ENCODE results near the gene CNTNAP2.

Gene CNTNAP2

DNA sequence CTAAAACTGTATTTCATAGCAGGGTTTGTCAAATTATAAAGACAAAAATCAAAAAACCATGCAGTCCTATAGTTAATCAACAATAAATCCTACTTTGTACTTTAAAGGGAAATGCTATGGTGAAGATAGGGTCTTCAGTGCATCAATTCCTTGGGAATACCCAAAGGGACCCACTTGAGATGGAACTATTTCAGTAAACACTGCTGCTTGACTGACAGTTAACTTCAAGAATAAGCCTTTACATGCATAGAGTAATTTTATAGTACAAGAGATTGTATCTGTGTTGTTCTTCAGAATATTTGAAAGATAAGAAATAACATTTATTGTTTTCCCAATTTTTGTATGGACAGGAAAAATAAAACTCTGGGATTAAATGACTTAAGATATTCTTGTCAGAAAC is 1179.6 kb downstream of the CNTNAP2 start:
- no peak for DNase-seq

DNA sequence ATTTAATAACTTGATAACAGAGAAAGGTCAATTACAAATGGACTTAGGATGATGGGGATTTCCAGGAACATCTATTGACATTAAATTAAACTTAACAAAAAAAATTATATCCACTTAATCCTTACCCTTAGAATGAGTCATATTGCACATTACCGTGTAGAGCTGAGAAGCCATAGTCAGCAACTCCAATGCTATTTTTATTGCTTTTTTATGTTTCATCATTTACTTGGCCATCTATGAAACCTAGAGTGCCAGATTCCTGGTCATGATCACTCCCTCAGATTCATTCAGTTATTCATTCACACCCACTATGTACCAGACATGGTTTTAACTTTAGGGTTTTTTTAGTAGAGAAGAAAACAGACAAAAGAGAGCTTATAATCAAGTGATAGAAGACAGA is 1180.4 kb downstream of the CNTNAP2 start:
- no peak for DNase-seq

- DNase-seq, result no peak
These were observed 1182.0 kb downstream of the CNTNAP2 start for GRCh38 chr7:147298611-147299043.

GRCh38 chr7:147300293-147300692 is 1183.7 kb downstream of the CNTNAP2 start:
- DNase-seq, result no peak

- DNase-seq, result no peak
These were observed 1187.8 kb downstream of the CNTNAP2 start for GRCh38 chr7:147304376-147304775.

- no peak for DNase-seq
These were observed 1189.2 kb downstream of the CNTNAP2 start for GRCh38 chr7:147305827-147306226.

- DNase-seq, result no peak
These were observed 1191.9 kb downstream of the CNTNAP2 start for GRCh38 chr7:147308539-147308938.

DNA sequence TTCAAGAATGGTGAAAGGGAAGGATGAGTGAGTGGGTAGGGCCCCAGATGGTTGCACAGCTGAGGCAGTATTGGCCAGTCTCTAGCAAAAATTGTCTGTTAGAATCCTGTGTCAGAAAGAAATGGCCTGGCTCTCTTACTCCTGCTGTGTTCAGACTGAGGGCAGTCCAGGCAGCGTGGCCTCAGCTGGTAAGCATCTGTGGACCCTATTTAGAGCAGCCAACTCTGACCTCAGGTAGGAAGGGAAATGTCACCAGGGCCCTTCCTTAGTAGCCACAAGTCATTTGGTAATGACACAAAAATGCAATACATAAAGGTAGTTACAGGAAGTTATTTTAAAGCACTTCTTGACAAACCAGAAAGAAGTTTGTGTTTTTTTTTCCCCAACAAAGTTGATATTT is 1194.7 kb downstream of the CNTNAP2 start:
- no peak for DNase-seq

GRCh38 chr7:147321504-147321903 is 1204.9 kb downstream of the CNTNAP2 start:
- no peak for DNase-seq

GRCh38 chr7:147332988-147333387 is 1216.4 kb downstream of the CNTNAP2 start:
- no peak for DNase-seq

DNA sequence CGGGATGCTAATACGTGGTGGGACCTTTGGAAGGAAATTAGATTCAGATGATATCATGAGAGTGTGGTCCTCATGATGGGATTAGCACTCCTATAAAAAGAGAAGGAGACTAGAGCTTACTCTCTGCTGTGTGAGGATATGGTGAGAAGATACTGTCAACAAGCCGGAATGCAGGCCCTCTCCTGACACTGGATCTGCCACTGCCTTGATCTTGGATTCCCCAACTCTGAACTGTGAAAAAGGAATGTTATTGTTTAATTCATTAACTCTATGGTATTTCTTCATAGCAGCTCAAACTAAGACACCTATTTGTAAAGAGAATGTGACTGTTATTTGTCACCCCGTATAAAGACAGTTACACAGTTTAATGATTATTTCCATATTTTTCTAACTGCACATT is 1246.5 kb downstream of the CNTNAP2 start:
- no peak for DNase-seq

DNA sequence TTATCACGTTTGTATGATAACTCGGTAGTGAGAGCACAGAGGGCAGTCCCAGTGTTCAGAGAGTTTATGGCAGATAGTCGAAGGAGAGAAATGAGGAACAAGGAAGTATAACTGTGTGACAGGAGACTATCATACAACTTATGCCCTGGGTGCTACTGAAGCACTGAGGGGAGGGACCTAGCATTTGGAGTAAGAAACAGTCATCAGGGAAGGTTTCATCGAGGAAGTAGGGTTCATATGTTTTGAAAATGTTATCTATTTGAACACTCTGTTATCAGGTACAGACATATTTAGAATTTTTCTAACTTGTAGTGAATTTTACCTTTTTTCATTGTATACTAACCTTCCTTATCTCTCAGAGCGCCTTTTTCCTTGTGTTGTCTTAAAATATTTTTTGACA is 1259.6 kb downstream of the CNTNAP2 start:
- DNase-seq, result no peak

DNA sequence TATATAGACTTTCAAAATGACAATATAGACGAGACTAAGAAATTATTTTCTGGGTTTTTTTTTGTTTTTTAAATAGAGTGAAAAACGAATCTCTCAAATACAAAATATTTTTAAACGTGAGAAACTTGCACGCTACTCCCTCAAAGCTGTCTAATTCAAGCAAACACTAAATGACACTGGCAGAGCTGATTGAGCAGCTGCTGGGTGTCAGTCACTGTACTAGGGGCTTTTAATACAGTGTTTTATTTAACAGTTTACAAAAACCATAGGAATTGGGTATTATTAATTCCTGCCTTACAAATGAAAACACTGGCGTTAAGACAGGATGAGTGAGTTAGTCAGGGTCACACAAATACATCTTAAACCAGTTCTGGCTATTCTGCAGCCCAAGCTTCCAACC is 1264.3 kb downstream of the CNTNAP2 start:
- DNase-seq, result no peak

DNA sequence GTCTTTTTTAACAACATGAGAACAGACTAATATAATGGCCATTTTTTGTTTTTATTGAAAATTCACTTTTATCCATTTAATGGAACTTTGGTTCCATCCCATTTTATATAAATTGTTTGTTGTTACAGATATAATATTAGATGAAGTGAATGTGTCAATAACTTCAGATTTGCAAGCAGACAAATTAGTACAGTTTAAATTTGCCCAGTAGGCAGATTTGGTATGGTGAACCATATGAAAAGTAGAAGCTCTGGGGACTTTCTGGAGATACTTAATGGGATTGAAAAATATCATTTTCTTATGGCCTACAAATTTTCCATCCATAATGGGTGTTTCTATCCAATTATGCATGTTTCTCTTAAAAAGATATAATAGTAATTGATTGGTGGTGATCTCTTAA is 1277.7 kb downstream of the CNTNAP2 start:
- no peak for DNase-seq

DNA sequence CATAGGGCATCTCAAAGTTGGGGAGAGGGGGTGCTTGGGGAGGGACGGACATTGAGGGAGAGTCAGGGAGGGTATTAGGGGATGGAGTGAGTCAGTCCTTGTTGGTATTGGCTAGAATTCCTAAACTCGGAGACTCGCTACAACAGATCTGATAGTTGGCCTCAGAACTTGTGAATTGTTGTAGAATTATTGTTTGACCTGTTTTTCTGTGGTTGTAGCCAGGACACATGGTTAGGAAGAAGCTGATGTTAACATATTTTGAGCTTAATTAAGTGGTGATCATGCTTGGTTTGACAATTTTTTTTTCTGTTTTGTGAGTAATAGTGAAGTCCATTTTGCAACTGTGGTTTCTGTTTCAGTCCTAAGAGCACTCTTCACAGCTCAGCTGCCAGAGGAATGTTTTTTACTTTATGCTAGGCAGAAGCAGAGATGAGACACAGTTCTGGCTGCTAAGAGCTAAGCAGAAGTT is 1283.7 kb downstream of the CNTNAP2 start:
- DNase-seq, result no peak

GRCh38 chr7:147400925-147401324 is 1284.3 kb downstream of the CNTNAP2 start:
- no peak for DNase-seq

- DNase-seq, result no peak
These were observed 1289.0 kb downstream of the CNTNAP2 start for GRCh38 chr7:147405621-147406020.

GRCh38 chr7:147406521-147407135 is 1290.0 kb downstream of the CNTNAP2 start:
- DNase-seq, result no peak

GRCh38 chr7:147411096-147411495 is 1294.5 kb downstream of the CNTNAP2 start:
- DNase-seq, result no peak

GRCh38 chr7:147412109-147412508 is 1295.5 kb downstream of the CNTNAP2 start:
- no peak for DNase-seq

GRCh38 chr7:147412782-147413556 is 1296.4 kb downstream of the CNTNAP2 start:
- no peak for DNase-seq

- DNase-seq, result no peak
These were observed 1296.9 kb downstream of the CNTNAP2 start for GRCh38 chr7:147413557-147413870.

- no peak for DNase-seq
These were observed 1299.4 kb downstream of the CNTNAP2 start for GRCh38 chr7:147415991-147416390.

GRCh38 chr7:147418966-147419365 is 1302.4 kb downstream of the CNTNAP2 start:
- DNase-seq, result no peak

DNA sequence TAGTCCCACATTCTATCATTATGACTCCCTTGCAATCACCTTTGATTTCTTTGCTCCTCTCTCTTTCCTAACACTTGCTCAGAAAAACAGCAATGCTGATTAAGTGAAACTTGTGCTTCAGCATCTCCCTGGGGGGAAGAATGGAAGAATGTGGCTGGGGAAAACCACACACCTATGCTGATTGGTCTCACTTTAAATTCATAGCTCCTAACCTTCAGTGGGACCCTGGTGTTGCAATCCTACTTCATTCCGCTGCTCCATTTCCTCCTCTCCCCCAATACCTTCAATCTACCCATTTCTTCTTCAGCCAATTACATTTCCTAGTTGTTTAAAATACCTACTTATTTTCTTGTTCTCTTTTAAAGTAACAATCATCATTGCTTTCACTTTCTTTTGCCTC is 1307.3 kb downstream of the CNTNAP2 start:
- DNase-seq, result no peak

Data from activated CD4-positive, alpha-beta T cell treated with anti-CD3 and anti-CD28 coated beads, Interleukin-2, Interleukin-6, amounts not matched to agents 100 ng/mL and 50 ng/mL, durations not matched to agents 16 hours and 8 hours (primary cell).